Pons (tissue), 1 donor: Measurements from ENCODE around the gene MANEA.
A peak's percentile ranks its signal among the peaks of the same experiment; 100 is the strongest.
"Not testable (repeated sequence)": the region's sequence is repeated elsewhere in the genome, so short reads cannot be mapped to it uniquely, and the experiment has no call there.

Experiments
- DNase-seq: peaks from one replicate; pipeline ENCODE4 v3.0.0-alpha.2; 2016; ENCODE audit warnings: low spot score

Gene MANEA

GRCh38 chr6:95577304-95578105 lies at the start of gene MANEA:
Gene MANEA, plus strand, starts transcription at chr6:95577535. Its CDS starts 8,905 bp downstream, at chr6:95586440.
- peak; percentile 82 for DNase-seq

- DNase-seq: no peak
Measured at GRCh38 chr6:95529762-95530161, 47.6 kb upstream of the MANEA start.

- no peak for DNase-seq
Measured at GRCh38 chr6:95530176-95530819, 47.0 kb upstream of the MANEA start.

GRCh38 chr6:95543798-95544197 lies 33.5 kb upstream of the MANEA start:
- no peak for DNase-seq

- DNase-seq: no peak
Measured at GRCh38 chr6:95544517-95545225, 32.7 kb upstream of the MANEA start.

- no peak for DNase-seq
Measured at GRCh38 chr6:95545226-95545625, 32.1 kb upstream of the MANEA start.

- DNase-seq: no peak
Measured at GRCh38 chr6:95545686-95546085, 31.6 kb upstream of the MANEA start.

GRCh38 chr6:95546148-95546547 lies 31.2 kb upstream of the MANEA start:
- DNase-seq: no peak

GRCh38 chr6:95547043-95547442 lies 30.3 kb upstream of the MANEA start:
- no peak for DNase-seq

- no peak for DNase-seq
Measured at GRCh38 chr6:95548188-95548786, 29.0 kb upstream of the MANEA start.

- no peak for DNase-seq
Measured at GRCh38 chr6:95551678-95552324, 25.5 kb upstream of the MANEA start.

- DNase-seq: no peak
Measured at GRCh38 chr6:95553880-95554279, 23.5 kb upstream of the MANEA start.

GRCh38 chr6:95560956-95561355 lies 16.4 kb upstream of the MANEA start:
- DNase-seq: not testable (repeated sequence)

GRCh38 chr6:95569560-95569959 lies 7.8 kb upstream of the MANEA start:
- DNase-seq: no peak

- DNase-seq: no peak
Measured at GRCh38 chr6:95572098-95572497, 5.2 kb upstream of the MANEA start.

- no peak for DNase-seq
Measured at GRCh38 chr6:95574811-95575210, 2.5 kb upstream of the MANEA start.

GRCh38 chr6:95576218-95576997 lies 927 bp upstream of the MANEA start:
- DNase-seq: peak; percentile 59

- DNase-seq: no peak
Measured at GRCh38 chr6:95576998-95577303, 384 bp upstream of the MANEA start.

- no peak for DNase-seq
Measured at GRCh38 chr6:95578106-95578410, 723 bp downstream of the MANEA start.

- no peak for DNase-seq
Measured at GRCh38 chr6:95581073-95581472, 3.7 kb downstream of the MANEA start.

- not testable (repeated sequence) for DNase-seq
Measured at GRCh38 chr6:95584226-95584625, 6.9 kb downstream of the MANEA start.

- DNase-seq: no peak
Measured at GRCh38 chr6:95587989-95588388, 10.7 kb downstream of the MANEA start.
